ENCODE measurements around the gene POLR3G. TPM values are rescaled to one million over a fixed set of nuclear protein-coding genes. Genes with fewer than 3 reads are reported as not detected.

The POLR3G gene
- total and polyA plus RNA-seq, 9 donors: 1.1 to 3.2 (median 1.5) TPM

- Histone ChIP-seq H3K9me3 (replicated peaks; ENCODE audit: control insufficient read depth, low read depth, low read length) (no peaks in the 10 kb centered on the region), H3K4me1 (ENCODE audit: control insufficient read depth, insufficient read depth, low read length) (peaks cover 6% of the 10 kb centered on the region), H3K27me3 (ENCODE audit: control insufficient read depth, insufficient read depth, low read length) (peaks cover 2% of the 10 kb centered on the region), H3K36me3 (ENCODE audit: control insufficient read depth, insufficient read depth, low read length) (no peaks in the 10 kb centered on the region), H3K27ac (ENCODE audit: low read length) (peak overlapping the region; percentile 84), H3K4me3 (ENCODE audit: low read length) (peak overlapping the region; percentile 98)
- peak; percentile 91 for DNase-seq
- 0% methylated on average over 8 of the region's 13 CpGs for WGBS (ENCODE audit: insufficient coverage)
Observed at GRCh38 chr5:90529939-90530677, 55.4 kb downstream of the POLR3G start.

GRCh38 chr5:90530736-90531487 lies 56.2 kb downstream of the POLR3G start:
- peaks cover 2% of the 10 kb centered on the region for H3K27me3 ChIP-seq (ENCODE audit: control insufficient read depth, insufficient read depth, low read length)
- H3K4me3 ChIP-seq (ENCODE audit: low read length): no peak overlapping the region
- H3K9me3 ChIP-seq (replicated peaks; ENCODE audit: control insufficient read depth, low read depth, low read length): no peaks in the 10 kb centered on the region
- H3K27ac ChIP-seq (ENCODE audit: low read length): no peak overlapping the region
- WGBS (ENCODE audit: insufficient coverage): 53% methylated on average over 2 of the region's 9 CpGs
- no peaks in the 10 kb centered on the region for H3K36me3 ChIP-seq (ENCODE audit: control insufficient read depth, insufficient read depth, low read length)
- DNase-seq: peak; percentile 12
- peaks cover 6% of the 10 kb centered on the region for H3K4me1 ChIP-seq (ENCODE audit: control insufficient read depth, insufficient read depth, low read length)

- no peak overlapping the region for H3K4me3 ChIP-seq (ENCODE audit: low read length)
- no CpG with 5 or more reads among the region's 3 CpGs for WGBS (ENCODE audit: insufficient coverage)
Observed at GRCh38 chr5:90533794-90534193, 59.1 kb downstream of the POLR3G start.

GRCh38 chr5:90534922-90535321 lies 60.3 kb downstream of the POLR3G start:
- H3K4me3 ChIP-seq (ENCODE audit: low read length): no peak overlapping the region
- H3K27ac ChIP-seq (ENCODE audit: low read length): no peak overlapping the region
- no CpG with 5 or more reads among the region's 3 CpGs for WGBS (ENCODE audit: insufficient coverage)
- H3K36me3 ChIP-seq (ENCODE audit: control insufficient read depth, insufficient read depth, low read length): no peaks in the 10 kb centered on the region
- DNase-seq: no peak
- H3K4me1 ChIP-seq (ENCODE audit: control insufficient read depth, insufficient read depth, low read length): peaks cover 2% of the 10 kb centered on the region
- H3K9me3 ChIP-seq (replicated peaks; ENCODE audit: control insufficient read depth, low read depth, low read length): no peaks in the 10 kb centered on the region
- peaks cover 2% of the 10 kb centered on the region for H3K27me3 ChIP-seq (ENCODE audit: control insufficient read depth, insufficient read depth, low read length)

More at GRCh38 chr5:90533794-90534193, 59.1 kb downstream of the POLR3G start:
- Histone ChIP-seq H3K9me3 (replicated peaks; ENCODE audit: control insufficient read depth, low read depth, low read length) (no peaks in the 10 kb centered on the region), H3K36me3 (ENCODE audit: control insufficient read depth, insufficient read depth, low read length) (no peaks in the 10 kb centered on the region), H3K27me3 (ENCODE audit: control insufficient read depth, insufficient read depth, low read length) (peaks cover 2% of the 10 kb centered on the region), H3K4me1 (ENCODE audit: control insufficient read depth, insufficient read depth, low read length) (peaks cover 2% of the 10 kb centered on the region), H3K27ac (ENCODE audit: low read length) (no peak overlapping the region)
- no peak for DNase-seq

- Histone ChIP-seq H3K27me3 (ENCODE audit: control insufficient read depth, insufficient read depth, low read length) (peaks cover 2% of the 10 kb centered on the region), H3K36me3 (ENCODE audit: control insufficient read depth, insufficient read depth, low read length) (no peaks in the 10 kb centered on the region), H3K4me1 (ENCODE audit: control insufficient read depth, insufficient read depth, low read length) (no peaks in the 10 kb centered on the region), H3K9me3 (replicated peaks; ENCODE audit: control insufficient read depth, low read depth, low read length) (no peaks in the 10 kb centered on the region), H3K4me3 (ENCODE audit: low read length) (no peak overlapping the region), H3K27ac (ENCODE audit: low read length) (no peak overlapping the region)
- WGBS (ENCODE audit: insufficient coverage): no CpG with 5 or more reads among the region's 4 CpGs
- DNase-seq: no peak
Observed at GRCh38 chr5:90542827-90543519, 68.3 kb downstream of the POLR3G start.

- no peaks in the 10 kb centered on the region for H3K36me3 ChIP-seq (ENCODE audit: control insufficient read depth, insufficient read depth, low read length)
- no CpG with 5 or more reads among the region's 2 CpGs for WGBS (ENCODE audit: insufficient coverage)
- no peaks in the 10 kb centered on the region for H3K9me3 ChIP-seq (replicated peaks; ENCODE audit: control insufficient read depth, low read depth, low read length)
- no peak overlapping the region for H3K4me3 ChIP-seq (ENCODE audit: low read length)
- no peak for DNase-seq
- no peak overlapping the region for H3K27ac ChIP-seq (ENCODE audit: low read length)
- no peaks in the 10 kb centered on the region for H3K4me1 ChIP-seq (ENCODE audit: control insufficient read depth, insufficient read depth, low read length)
- peaks cover 2% of the 10 kb centered on the region for H3K27me3 ChIP-seq (ENCODE audit: control insufficient read depth, insufficient read depth, low read length)
Observed at GRCh38 chr5:90545511-90545910, 70.8 kb downstream of the POLR3G start.

GRCh38 chr5:90546216-90546837 lies 71.7 kb downstream of the POLR3G start:
- H3K27me3 ChIP-seq (ENCODE audit: control insufficient read depth, insufficient read depth, low read length): peaks cover 2% of the 10 kb centered on the region
- H3K9me3 ChIP-seq (replicated peaks; ENCODE audit: control insufficient read depth, low read depth, low read length): no peaks in the 10 kb centered on the region
- H3K27ac ChIP-seq (ENCODE audit: low read length): no peak overlapping the region
- WGBS (ENCODE audit: insufficient coverage): no CpG with 5 or more reads among the region's 4 CpGs
- H3K4me3 ChIP-seq (ENCODE audit: low read length): no peak overlapping the region
- H3K36me3 ChIP-seq (ENCODE audit: control insufficient read depth, insufficient read depth, low read length): no peaks in the 10 kb centered on the region
- no peak for DNase-seq
- H3K4me1 ChIP-seq (ENCODE audit: control insufficient read depth, insufficient read depth, low read length): no peaks in the 10 kb centered on the region

- DNase-seq: no peak
- no CpG with 5 or more reads among the region's 1 CpG for WGBS (ENCODE audit: insufficient coverage)
Observed at GRCh38 chr5:90547072-90547536, 72.4 kb downstream of the POLR3G start.

GRCh38 chr5:90548069-90548593 lies 73.5 kb downstream of the POLR3G start:
- Histone ChIP-seq H3K27me3 (ENCODE audit: control insufficient read depth, insufficient read depth, low read length) (peaks cover 2% of the 10 kb centered on the region), H3K36me3 (ENCODE audit: control insufficient read depth, insufficient read depth, low read length) (no peaks in the 10 kb centered on the region), H3K9me3 (replicated peaks; ENCODE audit: control insufficient read depth, low read depth, low read length) (no peaks in the 10 kb centered on the region), H3K4me1 (ENCODE audit: control insufficient read depth, insufficient read depth, low read length) (no peaks in the 10 kb centered on the region), H3K27ac (ENCODE audit: low read length) (no peak overlapping the region), H3K4me3 (ENCODE audit: low read length) (no peak overlapping the region)
- no peak for DNase-seq
- 41% methylated on average over 3 of the region's 5 CpGs for WGBS (ENCODE audit: insufficient coverage)

More at GRCh38 chr5:90547072-90547536, 72.4 kb downstream of the POLR3G start:
- H3K4me1 ChIP-seq (ENCODE audit: control insufficient read depth, insufficient read depth, low read length): no peaks in the 10 kb centered on the region
- no peaks in the 10 kb centered on the region for H3K36me3 ChIP-seq (ENCODE audit: control insufficient read depth, insufficient read depth, low read length)
- no peak overlapping the region for H3K27ac ChIP-seq (ENCODE audit: low read length)
- no peaks in the 10 kb centered on the region for H3K9me3 ChIP-seq (replicated peaks; ENCODE audit: control insufficient read depth, low read depth, low read length)
- H3K27me3 ChIP-seq (ENCODE audit: control insufficient read depth, insufficient read depth, low read length): peaks cover 2% of the 10 kb centered on the region
- H3K4me3 ChIP-seq (ENCODE audit: low read length): no peak overlapping the region
